Heart left ventricle (tissue), 16 donors: ENCODE results near the gene RND1. TPM values are rescaled to one million over a fixed set of nuclear protein-coding genes. Genes with fewer than 3 reads are reported as not detected.

Experiments
- ATAC-seq, 4 donors: fragments of 200-7000 bp; cut with Tn5 transposase; one replicate each; pipeline ENCODE4 v1.9.1; 2020 to 2022; ENCODE audit warnings: moderate library complexity in 4 of 4, mild to moderate bottlenecking in 3 of 4, moderate number of reproducible peaks in 1 of 4
- DNase-seq, 5 donors: peaks; one replicate each; pipeline ENCODE4 v3.0.0-alpha.2; 2020
- H3K27ac ChIP-seq, 12 donors: fragments of 200-600 bp; sonication (generic) in 4 of 12; one replicate each; pipeline versions ENCODE4 v1.5.0 to v1.8.0; 2016 to 2022; ENCODE audit warnings: mild to moderate bottlenecking in 2 of 12
- H3K27me3 ChIP-seq, 9 donors: fragments of 200-600 bp; sonication (generic) in 2 of 9; one replicate each; pipeline versions ENCODE4 v1.5.1 to v1.8.0; 2016 to 2022; ENCODE audit warnings: mild to moderate bottlenecking in 3 of 9
- H3K36me3 ChIP-seq, 9 donors: fragments of 200-600 bp; sonication (generic) in 2 of 9; one replicate each; pipeline versions ENCODE4 v1.5.0 to v1.8.0; 2018 to 2022; ENCODE audit warnings: mild to moderate bottlenecking in 2 of 9
- H3K4me1 ChIP-seq, 12 donors: fragments of 200-600 bp; sonication (generic) in 4 of 12; one replicate each; pipeline versions ENCODE4 v1.5.0 to v1.8.0; 2016 to 2022; ENCODE audit warnings: mild to moderate bottlenecking in 3 of 12
- H3K4me3 ChIP-seq, 12 donors: fragments of 200-600 bp; sonication (generic) in 4 of 12; one replicate each; pipeline versions ENCODE4 v1.5.0 to v1.8.0; 2017 to 2022; ENCODE audit warnings: mild to moderate bottlenecking in 9 of 12, moderate library complexity in 4 of 12
- H3K9me3 ChIP-seq, 12 donors: fragments of 200-600 bp; sonication (generic) in 4 of 12; one replicate each; pipeline versions ENCODE4 v1.5.0 to v1.8.0; 2016 to 2022; ENCODE audit warnings: mild to moderate bottlenecking in 1 of 12
- POLR2A ChIP-seq, 2 donors: fragments of 450-650 bp; IDR thresholded peaks; one replicate each; pipeline ENCODE4 v1.6.1; 2017; ENCODE audit warnings: antibody characterized with exemption in 2 of 2, mild to moderate bottlenecking in 2 of 2, moderate library complexity in 2 of 2
- WGBS, 4 donors: extraction: QIAGEN DNeasy Blood & Tissue Kit in 2 of 4; methylation state at CpG; one replicate each; pipeline versions ENCODE4 v1.1.5 to v1.1.7; 2013 to 2018; 5-methylcytosine and 5-hydroxymethylcytosine counted together
- intact Hi-C, 10 donors: fragments of 100-400 bp; cut with DNase I; formaldehyde crosslinking; loops; one replicate each; pipeline versions ENCODE4 v1.11.1 to v1.14.2; 2022
- polyA plus RNA-seq, 2 donors: library from polyadenylated mRNA; stranded (reverse); fragments of 200-250 nt; gene quantifications; one replicate each; pipeline ENCODE4 v1.2.3, GENCODE V29; 2013
- total RNA-seq, 9 donors: library from RNA; depleted of rRNA in 2 of 9; stranded (reverse); fragments of >200 nt in 2 of 9; fragmentation: NEBNext Ultra II Directional in 3 of 9; extraction: Animal tissue kit (Norgen Biotek cat#: 25700) in 3 of 9; gene quantifications; one replicate each; pipeline versions ENCODE4 v1.1.0 to v1.2.4, GENCODE V29; 2016 to 2023
- TF ChIP-seq, protein P1 (sequence below), 12 donors: fragments of 200-600 bp; sonication (generic) in 4 of 12; IDR thresholded peaks; one replicate each; pipeline versions ENCODE4 v1.5.0 to v1.8.0; 2018 to 2022; ENCODE audit warnings: antibody characterized with exemption in 12 of 12, mild to moderate bottlenecking in 5 of 12
- donor health status: ischemic (EF 13 %, LVEDD 7.1; RV severe dilation, severe dysfunction).
- donor health status: healthy with polysubstance abuse.
- donor health status: DM: no; HTN: yes; CAD: no.
- donor health status: DM: no; HTN: no; CAD: no.
- donor health status: ischemic (EF 25% LVEDD 6.9; RV normal size, moderate dysfunction).
- donor health status: ischemic (EF 25% LVEDD 5.7; RV mildly dilated, moderate dysfunction).
- donor health status: healthy.
- donor health status: DM: yes; HTN: yes; CAD: no.
- donor health status: ischemic (EF 35%, LVEDD 5.7; RV mildly dilated, moderate dysfunction).
- donor health status: nonischemic (EF 11% LVEDD 7.7; RV severe dilation, severe dysfunction).
- donor health status: DM: yes; HTN: yes; CAD: no.
- donor health status: PGD.
- donor health status: ischemic (EF 29% LVEDD 5.4; RV normal size, mild dysfunction).
- donor health status: nonischemic (EF 23%, LVEDD 6.1; RV moderate dilation, normal function).

Gene RND1
- total and polyA plus RNA-seq, 11 donors, result 0.35 to 1.5 (median 0.60) TPM; not detected in 2

DNA sequence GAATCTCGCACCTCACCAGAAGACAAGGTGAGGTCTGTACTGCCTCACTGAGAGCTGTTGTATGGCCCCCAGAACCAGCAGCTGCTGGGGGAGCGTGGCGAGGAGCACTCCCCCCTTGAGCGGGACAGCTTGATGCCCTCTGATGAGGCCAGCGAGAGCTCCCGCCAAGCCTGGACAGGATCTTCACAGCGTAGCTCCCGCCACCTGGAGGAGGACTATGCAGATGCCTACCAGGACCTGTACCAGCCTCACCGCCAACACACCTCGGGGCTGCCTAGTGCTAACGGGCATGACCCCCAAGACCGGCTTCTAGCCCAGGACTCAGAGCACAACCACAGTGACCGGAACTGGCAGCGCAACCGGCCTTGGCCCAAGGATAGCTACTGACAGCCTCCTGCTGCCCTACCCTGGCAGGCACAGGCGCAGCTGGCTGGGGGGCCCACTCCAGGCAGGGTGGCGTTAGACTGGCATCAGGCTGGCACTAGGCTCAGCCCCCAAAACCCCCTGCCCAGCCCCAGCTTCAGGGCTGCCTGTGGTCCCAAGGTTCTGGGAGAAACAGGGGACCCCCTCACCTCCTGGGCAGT is 38.1 kb downstream of the RND1 start:
- H3K4me3 ChIP-seq, result no peak overlapping the region
- H3K4me1 ChIP-seq, result no peaks in the 10 kb centered on the region
- DNase-seq, result no peak
- H3K9me3 ChIP-seq, result no peaks in the 10 kb centered on the region
- no peak overlapping the region for H3K27ac ChIP-seq
- no peaks in the 10 kb centered on the region for H3K27me3 ChIP-seq
- intact Hi-C loops, result no loop called here
- WGBS, 4 donors, result 86 to 96% (median 94%) methylated on average over 11 to 17 of the region's 17 CpGs
- no peak for TF ChIP-seq POLR2A (IDR thresholded peaks at IDR 0.05)
- TF ChIP-seq, protein P1, sequence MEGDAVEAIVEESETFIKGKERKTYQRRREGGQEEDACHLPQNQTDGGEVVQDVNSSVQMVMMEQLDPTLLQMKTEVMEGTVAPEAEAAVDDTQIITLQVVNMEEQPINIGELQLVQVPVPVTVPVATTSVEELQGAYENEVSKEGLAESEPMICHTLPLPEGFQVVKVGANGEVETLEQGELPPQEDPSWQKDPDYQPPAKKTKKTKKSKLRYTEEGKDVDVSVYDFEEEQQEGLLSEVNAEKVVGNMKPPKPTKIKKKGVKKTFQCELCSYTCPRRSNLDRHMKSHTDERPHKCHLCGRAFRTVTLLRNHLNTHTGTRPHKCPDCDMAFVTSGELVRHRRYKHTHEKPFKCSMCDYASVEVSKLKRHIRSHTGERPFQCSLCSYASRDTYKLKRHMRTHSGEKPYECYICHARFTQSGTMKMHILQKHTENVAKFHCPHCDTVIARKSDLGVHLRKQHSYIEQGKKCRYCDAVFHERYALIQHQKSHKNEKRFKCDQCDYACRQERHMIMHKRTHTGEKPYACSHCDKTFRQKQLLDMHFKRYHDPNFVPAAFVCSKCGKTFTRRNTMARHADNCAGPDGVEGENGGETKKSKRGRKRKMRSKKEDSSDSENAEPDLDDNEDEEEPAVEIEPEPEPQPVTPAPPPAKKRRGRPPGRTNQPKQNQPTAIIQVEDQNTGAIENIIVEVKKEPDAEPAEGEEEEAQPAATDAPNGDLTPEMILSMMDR (IDR thresholded peaks at IDR 0.05), result no peak
- H3K36me3 ChIP-seq, result peaks cover 2 to 72% (median 58%) of the 10 kb centered on the region in 9 donors
- peak in 1 of 4 donors; percentile 4 for ATAC-seq

DNA sequence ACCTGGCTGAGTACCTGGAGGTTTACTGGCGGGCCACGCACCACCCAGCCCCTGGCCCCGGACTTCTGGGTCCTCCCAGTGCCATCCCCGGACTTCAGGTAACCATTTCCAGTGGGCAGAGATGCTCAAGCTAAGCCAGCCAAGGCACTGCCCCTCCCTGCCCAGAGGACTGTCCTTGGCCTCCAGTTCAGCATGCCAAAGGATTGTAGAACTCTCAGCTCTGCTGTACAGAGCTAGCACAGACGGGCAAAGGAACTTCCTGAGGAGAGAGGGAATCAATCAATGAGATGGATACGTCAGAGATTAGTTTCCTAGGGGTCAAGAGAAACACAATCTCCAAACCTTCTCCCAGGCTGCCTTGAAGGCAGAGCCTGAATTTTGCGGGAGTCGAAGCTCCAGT is 38.6 kb downstream of the RND1 start:
- Histone ChIP-seq H3K4me3 (no peak overlapping the region), H3K9me3 (no peaks in the 10 kb centered on the region), H3K27me3 (no peaks in the 10 kb centered on the region), H3K4me1 (no peaks in the 10 kb centered on the region), H3K27ac (no peak overlapping the region), H3K36me3 (peaks cover 2 to 66% (median 52%) of the 10 kb centered on the region in 9 donors)
- ATAC-seq (no peak), DNase-seq (no peak)
- intact Hi-C loops, result no loop called here
- TF ChIP-seq, protein P1 (IDR thresholded peaks at IDR 0.05), result no peak
- no peak for TF ChIP-seq POLR2A (IDR thresholded peaks at IDR 0.05)
- WGBS, 4 donors, result 87 to 98% (median 91%) methylated on average over 6 to 8 of the region's 8 CpGs

GRCh38 chr12:48826209-48826855 is 39.3 kb downstream of the RND1 start:
- H3K27me3 ChIP-seq, result no peaks in the 10 kb centered on the region
- H3K9me3 ChIP-seq, result no peaks in the 10 kb centered on the region
- H3K4me3 ChIP-seq, result no peak overlapping the region
- intact Hi-C loops, result no loop called here
- no peaks in the 10 kb centered on the region for H3K4me1 ChIP-seq
- peaks cover 0 to 59% (median 45%) of the 10 kb centered on the region in 9 donors for H3K36me3 ChIP-seq
- ATAC-seq (no peak), DNase-seq (no peak)
- WGBS, 4 donors, result 82 to 87% (median 86%) methylated on average over 15 of the region's 15 CpGs
- TF ChIP-seq POLR2A (IDR thresholded peaks at IDR 0.05), result no peak
- TF ChIP-seq, protein P1 (IDR thresholded peaks at IDR 0.05), result no peak
- no peak overlapping the region for H3K27ac ChIP-seq

DNA sequence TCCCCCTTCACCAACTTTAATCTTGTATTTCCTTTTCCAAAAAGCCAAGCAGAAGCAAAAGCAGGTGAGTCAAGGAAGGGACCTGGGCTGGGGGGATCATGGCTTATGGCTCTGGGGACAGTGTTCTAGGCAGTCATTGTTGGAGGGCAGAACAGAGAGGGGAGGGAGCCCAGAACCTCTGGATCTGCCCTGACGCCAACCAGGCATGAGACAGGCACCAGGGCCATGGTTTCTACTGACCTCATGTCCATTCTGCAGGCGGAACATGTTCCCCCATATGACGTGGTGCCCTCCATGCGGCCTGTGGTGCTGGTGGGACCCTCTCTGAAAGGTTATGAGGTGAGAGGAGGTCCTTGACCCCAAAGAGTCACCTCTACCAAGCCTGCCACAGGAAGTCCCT is 40.8 kb downstream of the RND1 start:
- no peaks in the 10 kb centered on the region for H3K9me3 ChIP-seq
- peaks cover 0 to 45% (median 31%) of the 10 kb centered on the region in 9 donors for H3K36me3 ChIP-seq
- H3K4me1 ChIP-seq, result no peaks in the 10 kb centered on the region
- DNase-seq (peak in 1 of 5 donors; percentile 19), ATAC-seq (no peak)
- no peak overlapping the region for H3K4me3 ChIP-seq
- intact Hi-C loops, result no loop called here
- H3K27ac ChIP-seq, result no peak overlapping the region
- WGBS, 4 donors, result 83 to 98% (median 93%) methylated on average over 4 of the region's 4 CpGs
- H3K27me3 ChIP-seq, result no peaks in the 10 kb centered on the region
- TF ChIP-seq POLR2A (IDR thresholded peaks at IDR 0.05), result no peak
- TF ChIP-seq, protein P1 (IDR thresholded peaks at IDR 0.05), result no peak
